ENCODE data around the gene PDLIM1. TPM values are rescaled to one million over a fixed set of nuclear protein-coding genes. Genes with fewer than 3 reads are reported as not detected.

The PDLIM1 gene
- total and polyA plus RNA-seq, 2 experiments from 2014 or later = 75.7 to 335 TPM

GRCh38 chr10:95287281-95287680 is 3.5 kb downstream of the PDLIM1 start:
- Histone ChIP-seq H3K27ac (no peak overlapping the region), H3K36me3 (no peaks in the 10 kb centered on the region), H3K27me3 (no peaks in the 10 kb centered on the region), H3K4me3 (no peak overlapping the region), H3K4me1 (ENCODE audit: low read depth) (peaks cover 30% of the 10 kb centered on the region), H3K9me3 (ENCODE audit: low read depth) (no peaks in the 10 kb centered on the region)
- DNase-seq (ENCODE audit: low read depth in 1 of 2, low spot score in 1 of 2) = peak in 1 of 2 donors; percentile 53
- TF ChIP-seq CTCF (IDR thresholded peaks at IDR 0.05; ENCODE audit: low read depth, low read length) = no peak

GRCh38 chr10:95286707-95287106 is 4.1 kb downstream of the PDLIM1 start:
- Histone ChIP-seq H3K27ac (no peak overlapping the region), H3K4me1 (ENCODE audit: low read depth) (peaks cover 30% of the 10 kb centered on the region), H3K9me3 (ENCODE audit: low read depth) (no peaks in the 10 kb centered on the region), H3K36me3 (no peaks in the 10 kb centered on the region), H3K27me3 (no peaks in the 10 kb centered on the region), H3K4me3 (no peak overlapping the region)
- DNase-seq (ENCODE audit: low read depth in 1 of 2, low spot score in 1 of 2) = no peak
- TF ChIP-seq CTCF (IDR thresholded peaks at IDR 0.05; ENCODE audit: low read depth, low read length) = no peak

GRCh38 chr10:95285556-95285955 is 5.2 kb downstream of the PDLIM1 start:
- H3K27ac ChIP-seq = no peak overlapping the region
- no peak for DNase-seq (ENCODE audit: low read depth in 1 of 2, low spot score in 1 of 2)
- H3K36me3 ChIP-seq = no peaks in the 10 kb centered on the region
- no peaks in the 10 kb centered on the region for H3K27me3 ChIP-seq
- H3K9me3 ChIP-seq (ENCODE audit: low read depth) = no peaks in the 10 kb centered on the region
- peaks cover 30% of the 10 kb centered on the region for H3K4me1 ChIP-seq (ENCODE audit: low read depth)
- TF ChIP-seq CTCF (IDR thresholded peaks at IDR 0.05; ENCODE audit: low read depth, low read length) = no peak
- H3K4me3 ChIP-seq = no peak overlapping the region

GRCh38 chr10:95284807-95285206 is 6.0 kb downstream of the PDLIM1 start:
- Histone ChIP-seq H3K36me3 (no peaks in the 10 kb centered on the region), H3K9me3 (ENCODE audit: low read depth) (no peaks in the 10 kb centered on the region), H3K27ac (no peak overlapping the region), H3K4me1 (ENCODE audit: low read depth) (peaks cover 29% of the 10 kb centered on the region), H3K4me3 (no peak overlapping the region), H3K27me3 (no peaks in the 10 kb centered on the region)
- no peak for DNase-seq (ENCODE audit: low read depth in 1 of 2, low spot score in 1 of 2)
- no peak for TF ChIP-seq CTCF (IDR thresholded peaks at IDR 0.05; ENCODE audit: low read depth, low read length)

- peaks cover 9% of the 10 kb centered on the region for H3K4me1 ChIP-seq (ENCODE audit: low read depth)
- H3K9me3 ChIP-seq (ENCODE audit: low read depth) = no peaks in the 10 kb centered on the region
- no peak for TF ChIP-seq CTCF (IDR thresholded peaks at IDR 0.05; ENCODE audit: low read depth, low read length)
- no peak overlapping the region for H3K27ac ChIP-seq
- H3K4me3 ChIP-seq = no peak overlapping the region
- no peaks in the 10 kb centered on the region for H3K36me3 ChIP-seq
- DNase-seq (ENCODE audit: low read depth in 1 of 2, low spot score in 1 of 2) = no peak
- no peaks in the 10 kb centered on the region for H3K27me3 ChIP-seq
Observed at GRCh38 chr10:95282107-95282506, 8.7 kb downstream of the PDLIM1 start.

- Histone ChIP-seq H3K27me3 (no peaks in the 10 kb centered on the region), H3K9me3 (ENCODE audit: low read depth) (no peaks in the 10 kb centered on the region), H3K4me3 (no peak overlapping the region), H3K4me1 (ENCODE audit: low read depth) (peaks cover 7% of the 10 kb centered on the region), H3K36me3 (no peaks in the 10 kb centered on the region), H3K27ac (no peak overlapping the region)
- TF ChIP-seq CTCF (IDR thresholded peaks at IDR 0.05; ENCODE audit: low read depth, low read length) = no peak
- DNase-seq (ENCODE audit: low read depth in 1 of 2, low spot score in 1 of 2) = no peak
Observed at GRCh38 chr10:95281206-95281605, 9.6 kb downstream of the PDLIM1 start.
